ENCODE data around the gene CUTC. TPM values are rescaled to one million over a fixed set of nuclear protein-coding genes. Genes with fewer than 3 reads are reported as not detected.

The CUTC gene
- total and polyA plus RNA-seq, 9 donors: 12.4 to 20.6 (median 14.1) TPM

- TF ChIP-seq POLR2A (IDR thresholded peaks at IDR 0.05): no peak
- 74 to 76% (median 76%) methylated on average over 5 of the region's 5 CpGs for WGBS, 3 donors
- no peak for DNase-seq
Observed at GRCh38 chr10:99781734-99782429, 49.8 kb downstream of the CUTC start.

GRCh38 chr10:99782447-99783286 lies 50.6 kb downstream of the CUTC start, which contains the start of gene ABCC2:
TSS of gene ABCC2 (plus strand) at chr10:99782640. CDS start at chr10:99782845, 205 bp downstream.
- TF ChIP-seq CTCF (IDR thresholded peaks at IDR 0.05) (no peak), EP300 (IDR thresholded peaks at IDR 0.05) (no peak), POLR2A (IDR thresholded peaks at IDR 0.05) (no peak)
- intact Hi-C loops (cut with DNase I): no loop called here
- no peaks in the 10 kb centered on the region for H3K9me3 ChIP-seq
- H3K27me3 ChIP-seq: no peaks in the 10 kb centered on the region
- WGBS, 3 donors: 88 to 92% (median 91%) methylated on average over 7 of the region's 7 CpGs
- no peak within 1 kb of the TSS for H3K27ac ChIP-seq
- H3K36me3 ChIP-seq: no peaks in the 10 kb centered on the region
- no peaks in the 10 kb centered on the region for H3K4me1 ChIP-seq (ENCODE audit: insufficient read depth)
- no peak within 1 kb of the TSS for H3K4me3 ChIP-seq
- no peak for DNase-seq

More at GRCh38 chr10:99781734-99782429, 49.8 kb downstream of the CUTC start:
- no peaks in the 10 kb centered on the region for H3K9me3 ChIP-seq
- no peak overlapping the region for H3K27ac ChIP-seq
- H3K4me3 ChIP-seq: no peak overlapping the region
- no peaks in the 10 kb centered on the region for H3K36me3 ChIP-seq
- H3K4me1 ChIP-seq (ENCODE audit: insufficient read depth): no peaks in the 10 kb centered on the region
- H3K27me3 ChIP-seq: no peaks in the 10 kb centered on the region
- intact Hi-C loops (cut with DNase I): no loop called here

- H3K27me3 ChIP-seq: no peaks in the 10 kb centered on the region
- H3K4me1 ChIP-seq (ENCODE audit: insufficient read depth): no peaks in the 10 kb centered on the region
- 61 to 73% (median 62%) methylated on average over 7 of the region's 7 CpGs for WGBS, 3 donors
- intact Hi-C loops (cut with DNase I): no loop called here
- no peaks in the 10 kb centered on the region for H3K36me3 ChIP-seq
- no peaks in the 10 kb centered on the region for H3K9me3 ChIP-seq
- H3K27ac ChIP-seq: no peak overlapping the region
- H3K4me3 ChIP-seq: no peak overlapping the region
- TF ChIP-seq CTCF (IDR thresholded peaks at IDR 0.05) (no peak), EP300 (IDR thresholded peaks at IDR 0.05) (no peak), POLR2A (IDR thresholded peaks at IDR 0.05) (no peak)
- DNase-seq: no peak
Observed at GRCh38 chr10:99784016-99784726, 52.1 kb downstream of the CUTC start.

GRCh38 chr10:99784727-99785441 lies 52.9 kb downstream of the CUTC start:
- Histone ChIP-seq H3K4me1 (ENCODE audit: insufficient read depth) (no peaks in the 10 kb centered on the region), H3K27ac (no peak overlapping the region), H3K9me3 (no peaks in the 10 kb centered on the region), H3K36me3 (no peaks in the 10 kb centered on the region), H3K4me3 (no peak overlapping the region), H3K27me3 (no peaks in the 10 kb centered on the region)
- no peak for DNase-seq
- TF ChIP-seq POLR2A (IDR thresholded peaks at IDR 0.05) (no peak), CTCF (IDR thresholded peaks at IDR 0.05) (no peak), EP300 (IDR thresholded peaks at IDR 0.05) (no peak)
- intact Hi-C loops (cut with DNase I): no loop called here
- 77 to 79% (median 78%) methylated on average over 6 of the region's 6 CpGs for WGBS, 3 donors
